GM12878 (cell line): ENCODE results near the gene ELOA2.

ENCODE experiments used
- ATF7 ChIP-seq: fragments of 450-650 bp; IDR thresholded peaks from 2 replicates; pipeline ENCODE4 v1.6.1; 2016; ENCODE audit warnings: low read depth, mild to moderate bottlenecking
- CEBPB ChIP-seq, 2 experiments: fragments of 150-350 bp in 1 of 2; IDR thresholded peaks; 2 replicates each; pipeline ENCODE4 v1.6.1; 2012 to 2014; ENCODE audit warnings: low read depth in 2 of 2, low read length in 2 of 2, borderline replicate concordance in 1 of 2, inconsistent platforms in 1 of 2
- CREM ChIP-seq: IDR thresholded peaks from 2 replicates; pipeline ENCODE4 v1.6.1; 2014; ENCODE audit warnings: antibody characterized with exemption, low read depth
- EED ChIP-seq: sonication (generic); IDR thresholded peaks from 2 replicates; pipeline ENCODE4 v1.6.1; 2016; ENCODE audit warnings: antibody characterized with exemption, low read depth
- POLR2A ChIP-seq: IDR thresholded peaks from 2 replicates; pipeline ENCODE4 v1.6.1; 2011; ENCODE audit warnings: low read depth, mild to moderate bottlenecking, low read length
- RAD21 ChIP-seq: IDR thresholded peaks from 2 replicates; pipeline ENCODE4 v1.6.1; 2011; ENCODE audit warnings: mild to moderate bottlenecking, low read depth, low read length, moderate library complexity; ENCODE audit not compliant: insufficient read depth
- RFX5 ChIP-seq: IDR thresholded peaks from 2 replicates; pipeline ENCODE4 v1.6.1; 2011; ENCODE audit warnings: low read depth, low read length, improper control_type of control experiment
- YBX1 ChIP-seq: fragments of 450-650 bp; IDR thresholded peaks from 2 replicates; pipeline ENCODE4 v1.6.1; 2016; ENCODE audit warnings: antibody characterized with exemption
- YY1 ChIP-seq: IDR thresholded peaks from 2 replicates; pipeline ENCODE4 v1.6.1; 2011; ENCODE audit warnings: low read depth, mild to moderate bottlenecking, low read length
- TF ChIP-seq, protein P1 (sequence below): IDR thresholded peaks from 2 replicates; pipeline ENCODE4 v1.6.1; 2012; ENCODE audit warnings: mild to moderate bottlenecking, low read depth, low read length
- TF ChIP-seq, protein P2 (sequence below), 3 experiments: IDR thresholded peaks in 2 of 3; conservative IDR thresholded peaks in 1 of 3; 2 replicates each; pipeline ENCODE4 v1.5.1; 2011; ENCODE audit warnings: low read depth in 3 of 3, low read length in 3 of 3, mild to moderate bottlenecking in 3 of 3, control low read depth in 2 of 3, moderate library complexity in 2 of 3, inconsistent platforms in 1 of 3, mixed read lengths in 1 of 3; ENCODE audit not compliant: control insufficient read depth in 2 of 3, insufficient read depth in 1 of 3; ENCODE audit errors: extremely low read depth in 1 of 3
- TF ChIP-seq, protein P3 (sequence below): fragments of 450-650 bp; IDR thresholded peaks from 2 replicates; pipeline ENCODE4 v1.6.1; 2018; ENCODE audit warnings: borderline replicate concordance, mild to moderate bottlenecking; ENCODE audit not compliant: partially characterized antibody
- TF ChIP-seq, protein P4 (sequence below): fragments of 450-650 bp; IDR thresholded peaks from 2 replicates; pipeline ENCODE4 v1.6.1; 2016; ENCODE audit warnings: mild to moderate bottlenecking
- TF ChIP-seq, protein P5 (sequence below): IDR thresholded peaks from 2 replicates; pipeline ENCODE4 v1.6.1; 2012; ENCODE audit warnings: improper control_type of control experiment, low read depth, low read length; ENCODE audit not compliant: insufficient replicate concordance

DNA sequence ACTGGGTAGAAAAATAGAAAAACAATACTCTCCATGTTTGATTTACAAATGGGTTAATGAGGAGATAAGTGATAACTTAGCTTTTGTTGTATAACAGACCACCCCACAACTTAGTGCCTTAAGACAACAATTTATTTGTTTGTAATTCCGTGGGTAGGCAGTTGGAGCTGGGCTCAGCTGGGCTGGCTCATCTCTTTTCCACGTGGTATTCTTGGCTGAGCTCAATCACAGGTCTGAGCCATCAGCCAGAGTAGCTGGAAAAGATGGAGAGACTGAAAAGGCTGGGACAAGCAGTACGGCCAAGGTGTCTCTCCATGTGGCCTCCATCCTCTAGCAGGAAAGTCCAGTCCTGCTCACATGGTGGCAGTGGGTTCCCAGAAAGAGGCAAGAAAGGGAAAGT is 32.2 kb upstream of the ELOA2 start:
- TF ChIP-seq, protein P1, sequence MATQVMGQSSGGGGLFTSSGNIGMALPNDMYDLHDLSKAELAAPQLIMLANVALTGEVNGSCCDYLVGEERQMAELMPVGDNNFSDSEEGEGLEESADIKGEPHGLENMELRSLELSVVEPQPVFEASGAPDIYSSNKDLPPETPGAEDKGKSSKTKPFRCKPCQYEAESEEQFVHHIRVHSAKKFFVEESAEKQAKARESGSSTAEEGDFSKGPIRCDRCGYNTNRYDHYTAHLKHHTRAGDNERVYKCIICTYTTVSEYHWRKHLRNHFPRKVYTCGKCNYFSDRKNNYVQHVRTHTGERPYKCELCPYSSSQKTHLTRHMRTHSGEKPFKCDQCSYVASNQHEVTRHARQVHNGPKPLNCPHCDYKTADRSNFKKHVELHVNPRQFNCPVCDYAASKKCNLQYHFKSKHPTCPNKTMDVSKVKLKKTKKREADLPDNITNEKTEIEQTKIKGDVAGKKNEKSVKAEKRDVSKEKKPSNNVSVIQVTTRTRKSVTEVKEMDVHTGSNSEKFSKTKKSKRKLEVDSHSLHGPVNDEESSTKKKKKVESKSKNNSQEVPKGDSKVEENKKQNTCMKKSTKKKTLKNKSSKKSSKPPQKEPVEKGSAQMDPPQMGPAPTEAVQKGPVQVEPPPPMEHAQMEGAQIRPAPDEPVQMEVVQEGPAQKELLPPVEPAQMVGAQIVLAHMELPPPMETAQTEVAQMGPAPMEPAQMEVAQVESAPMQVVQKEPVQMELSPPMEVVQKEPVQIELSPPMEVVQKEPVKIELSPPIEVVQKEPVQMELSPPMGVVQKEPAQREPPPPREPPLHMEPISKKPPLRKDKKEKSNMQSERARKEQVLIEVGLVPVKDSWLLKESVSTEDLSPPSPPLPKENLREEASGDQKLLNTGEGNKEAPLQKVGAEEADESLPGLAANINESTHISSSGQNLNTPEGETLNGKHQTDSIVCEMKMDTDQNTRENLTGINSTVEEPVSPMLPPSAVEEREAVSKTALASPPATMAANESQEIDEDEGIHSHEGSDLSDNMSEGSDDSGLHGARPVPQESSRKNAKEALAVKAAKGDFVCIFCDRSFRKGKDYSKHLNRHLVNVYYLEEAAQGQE: no peak
- TF ChIP-seq, protein P2, sequence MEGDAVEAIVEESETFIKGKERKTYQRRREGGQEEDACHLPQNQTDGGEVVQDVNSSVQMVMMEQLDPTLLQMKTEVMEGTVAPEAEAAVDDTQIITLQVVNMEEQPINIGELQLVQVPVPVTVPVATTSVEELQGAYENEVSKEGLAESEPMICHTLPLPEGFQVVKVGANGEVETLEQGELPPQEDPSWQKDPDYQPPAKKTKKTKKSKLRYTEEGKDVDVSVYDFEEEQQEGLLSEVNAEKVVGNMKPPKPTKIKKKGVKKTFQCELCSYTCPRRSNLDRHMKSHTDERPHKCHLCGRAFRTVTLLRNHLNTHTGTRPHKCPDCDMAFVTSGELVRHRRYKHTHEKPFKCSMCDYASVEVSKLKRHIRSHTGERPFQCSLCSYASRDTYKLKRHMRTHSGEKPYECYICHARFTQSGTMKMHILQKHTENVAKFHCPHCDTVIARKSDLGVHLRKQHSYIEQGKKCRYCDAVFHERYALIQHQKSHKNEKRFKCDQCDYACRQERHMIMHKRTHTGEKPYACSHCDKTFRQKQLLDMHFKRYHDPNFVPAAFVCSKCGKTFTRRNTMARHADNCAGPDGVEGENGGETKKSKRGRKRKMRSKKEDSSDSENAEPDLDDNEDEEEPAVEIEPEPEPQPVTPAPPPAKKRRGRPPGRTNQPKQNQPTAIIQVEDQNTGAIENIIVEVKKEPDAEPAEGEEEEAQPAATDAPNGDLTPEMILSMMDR (IDR thresholded peaks at IDR 0.05 in 2 of 3, conservative IDR thresholded peaks at IDR 0.05 in 1 of 3; ENCODE audit: control insufficient read depth in 2 of 3, extremely low read depth in 1 of 3, insufficient read depth in 1 of 3, low read depth in 3 of 3, low read length in 3 of 3): no peak
- no peak for TF ChIP-seq EED
- no peak for TF ChIP-seq YBX1
- TF ChIP-seq CREM: no peak
- TF ChIP-seq, protein P3, sequence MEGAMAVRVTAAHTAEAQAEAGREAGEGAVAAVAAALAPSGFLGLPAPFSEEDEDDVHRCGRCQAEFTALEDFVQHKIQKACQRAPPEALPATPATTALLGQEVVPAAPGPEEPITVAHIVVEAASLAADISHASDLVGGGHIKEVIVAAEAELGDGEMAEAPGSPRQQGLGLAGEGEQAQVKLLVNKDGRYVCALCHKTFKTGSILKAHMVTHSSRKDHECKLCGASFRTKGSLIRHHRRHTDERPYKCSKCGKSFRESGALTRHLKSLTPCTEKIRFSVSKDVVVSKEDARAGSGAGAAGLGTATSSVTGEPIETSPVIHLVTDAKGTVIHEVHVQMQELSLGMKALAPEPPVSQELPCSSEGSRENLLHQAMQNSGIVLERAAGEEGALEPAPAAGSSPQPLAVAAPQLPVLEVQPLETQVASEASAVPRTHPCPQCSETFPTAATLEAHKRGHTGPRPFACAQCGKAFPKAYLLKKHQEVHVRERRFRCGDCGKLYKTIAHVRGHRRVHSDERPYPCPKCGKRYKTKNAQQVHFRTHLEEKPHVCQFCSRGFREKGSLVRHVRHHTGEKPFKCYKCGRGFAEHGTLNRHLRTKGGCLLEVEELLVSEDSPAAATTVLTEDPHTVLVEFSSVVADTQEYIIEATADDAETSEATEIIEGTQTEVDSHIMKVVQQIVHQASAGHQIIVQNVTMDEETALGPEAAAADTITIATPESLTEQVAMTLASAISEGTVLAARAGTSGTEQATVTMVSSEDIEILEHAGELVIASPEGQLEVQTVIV: no peak
- no peak for TF ChIP-seq POLR2A
- TF ChIP-seq CEBPB (IDR thresholded peaks at IDR 0.05; ENCODE audit: borderline replicate concordance in 1 of 2, low read depth in 2 of 2, low read length in 2 of 2): no peak
- no peak for TF ChIP-seq ATF7
- TF ChIP-seq RAD21: no peak
- no peak for TF ChIP-seq RFX5
- TF ChIP-seq YY1: no peak
- TF ChIP-seq, protein P4, sequence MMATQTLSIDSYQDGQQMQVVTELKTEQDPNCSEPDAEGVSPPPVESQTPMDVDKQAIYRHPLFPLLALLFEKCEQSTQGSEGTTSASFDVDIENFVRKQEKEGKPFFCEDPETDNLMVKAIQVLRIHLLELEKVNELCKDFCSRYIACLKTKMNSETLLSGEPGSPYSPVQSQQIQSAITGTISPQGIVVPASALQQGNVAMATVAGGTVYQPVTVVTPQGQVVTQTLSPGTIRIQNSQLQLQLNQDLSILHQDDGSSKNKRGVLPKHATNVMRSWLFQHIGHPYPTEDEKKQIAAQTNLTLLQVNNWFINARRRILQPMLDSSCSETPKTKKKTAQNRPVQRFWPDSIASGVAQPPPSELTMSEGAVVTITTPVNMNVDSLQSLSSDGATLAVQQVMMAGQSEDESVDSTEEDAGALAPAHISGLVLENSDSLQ: no peak
- TF ChIP-seq, protein P5, sequence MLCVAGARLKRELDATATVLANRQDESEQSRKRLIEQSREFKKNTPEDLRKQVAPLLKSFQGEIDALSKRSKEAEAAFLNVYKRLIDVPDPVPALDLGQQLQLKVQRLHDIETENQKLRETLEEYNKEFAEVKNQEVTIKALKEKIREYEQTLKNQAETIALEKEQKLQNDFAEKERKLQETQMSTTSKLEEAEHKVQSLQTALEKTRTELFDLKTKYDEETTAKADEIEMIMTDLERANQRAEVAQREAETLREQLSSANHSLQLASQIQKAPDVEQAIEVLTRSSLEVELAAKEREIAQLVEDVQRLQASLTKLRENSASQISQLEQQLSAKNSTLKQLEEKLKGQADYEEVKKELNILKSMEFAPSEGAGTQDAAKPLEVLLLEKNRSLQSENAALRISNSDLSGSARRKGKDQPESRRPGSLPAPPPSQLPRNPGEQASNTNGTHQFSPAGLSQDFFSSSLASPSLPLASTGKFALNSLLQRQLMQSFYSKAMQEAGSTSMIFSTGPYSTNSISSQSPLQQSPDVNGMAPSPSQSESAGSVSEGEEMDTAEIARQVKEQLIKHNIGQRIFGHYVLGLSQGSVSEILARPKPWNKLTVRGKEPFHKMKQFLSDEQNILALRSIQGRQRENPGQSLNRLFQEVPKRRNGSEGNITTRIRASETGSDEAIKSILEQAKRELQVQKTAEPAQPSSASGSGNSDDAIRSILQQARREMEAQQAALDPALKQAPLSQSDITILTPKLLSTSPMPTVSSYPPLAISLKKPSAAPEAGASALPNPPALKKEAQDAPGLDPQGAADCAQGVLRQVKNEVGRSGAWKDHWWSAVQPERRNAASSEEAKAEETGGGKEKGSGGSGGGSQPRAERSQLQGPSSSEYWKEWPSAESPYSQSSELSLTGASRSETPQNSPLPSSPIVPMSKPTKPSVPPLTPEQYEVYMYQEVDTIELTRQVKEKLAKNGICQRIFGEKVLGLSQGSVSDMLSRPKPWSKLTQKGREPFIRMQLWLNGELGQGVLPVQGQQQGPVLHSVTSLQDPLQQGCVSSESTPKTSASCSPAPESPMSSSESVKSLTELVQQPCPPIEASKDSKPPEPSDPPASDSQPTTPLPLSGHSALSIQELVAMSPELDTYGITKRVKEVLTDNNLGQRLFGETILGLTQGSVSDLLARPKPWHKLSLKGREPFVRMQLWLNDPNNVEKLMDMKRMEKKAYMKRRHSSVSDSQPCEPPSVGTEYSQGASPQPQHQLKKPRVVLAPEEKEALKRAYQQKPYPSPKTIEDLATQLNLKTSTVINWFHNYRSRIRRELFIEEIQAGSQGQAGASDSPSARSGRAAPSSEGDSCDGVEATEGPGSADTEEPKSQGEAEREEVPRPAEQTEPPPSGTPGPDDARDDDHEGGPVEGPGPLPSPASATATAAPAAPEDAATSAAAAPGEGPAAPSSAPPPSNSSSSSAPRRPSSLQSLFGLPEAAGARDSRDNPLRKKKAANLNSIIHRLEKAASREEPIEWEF: no peak
